Measurements from ENCODE around the gene GLB1L3.

The GLB1L3 gene

GRCh38 chr11:134349109-134349801, 73.1 kb downstream of the GLB1L3 start:
- no peak for TF ChIP-seq EP300 (IDR thresholded peaks at IDR 0.05; ENCODE audit: borderline replicate concordance)
- TF ChIP-seq TCF12 (IDR thresholded peaks at IDR 0.05; ENCODE audit: low read depth) = no peak
- no peak for TF ChIP-seq TAF1 (IDR thresholded peaks at IDR 0.05; ENCODE audit: low read depth)
- TF ChIP-seq REST (IDR thresholded peaks at IDR 0.05; ENCODE audit: low read depth) = no peak
- TF ChIP-seq USF1 (IDR thresholded peaks at IDR 0.05) = no peak
- TF ChIP-seq EGR1 (IDR thresholded peaks at IDR 0.05) = no peak
- TF ChIP-seq RAD21 (IDR thresholded peaks at IDR 0.05; ENCODE audit: low read depth) = no peak
- no peak for TF ChIP-seq YY1 (IDR thresholded peaks at IDR 0.05; ENCODE audit: low read depth)
- no peak for TF ChIP-seq MAX (IDR thresholded peaks at IDR 0.05)
- no peak for TF ChIP-seq ZBTB7A (IDR thresholded peaks at IDR 0.05; ENCODE audit: low read depth)
- TF ChIP-seq NFIC (IDR thresholded peaks at IDR 0.05) = no peak
- no peak for TF ChIP-seq FOXM1 (IDR thresholded peaks at IDR 0.05; ENCODE audit: borderline replicate concordance, low read depth)
- TF ChIP-seq CREB1 (IDR thresholded peaks at IDR 0.05; ENCODE audit: low read depth) = no peak
- no peak for TF ChIP-seq TEAD4 (IDR thresholded peaks at IDR 0.05)

GRCh38 chr11:134349802-134350355, 73.7 kb downstream of the GLB1L3 start:
- TF ChIP-seq MAX (IDR thresholded peaks at IDR 0.05) = no peak

- TF ChIP-seq USF1 (IDR thresholded peaks at IDR 0.05) = no peak
- TF ChIP-seq ZBTB7A (IDR thresholded peaks at IDR 0.05; ENCODE audit: low read depth) = no peak
- no peak for TF ChIP-seq YY1 (IDR thresholded peaks at IDR 0.05; ENCODE audit: low read depth)
- no peak for TF ChIP-seq REST (IDR thresholded peaks at IDR 0.05; ENCODE audit: low read depth)
- TF ChIP-seq CREB1 (IDR thresholded peaks at IDR 0.05; ENCODE audit: low read depth) = no peak
- no peak for TF ChIP-seq FOXM1 (IDR thresholded peaks at IDR 0.05; ENCODE audit: borderline replicate concordance, low read depth)
- TF ChIP-seq EGR1 (IDR thresholded peaks at IDR 0.05) = no peak
- TF ChIP-seq CEBPB (IDR thresholded peaks at IDR 0.05) = no peak
- no peak for TF ChIP-seq EP300 (IDR thresholded peaks at IDR 0.05; ENCODE audit: borderline replicate concordance)
- no peak for TF ChIP-seq MAX (IDR thresholded peaks at IDR 0.05)
- no peak for TF ChIP-seq TAF1 (IDR thresholded peaks at IDR 0.05; ENCODE audit: low read depth)
- TF ChIP-seq NFIC (IDR thresholded peaks at IDR 0.05) = no peak
- no peak for TF ChIP-seq TEAD4 (IDR thresholded peaks at IDR 0.05)
Observed at GRCh38 chr11:134350381-134350780, 74.2 kb downstream of the GLB1L3 start.

- TF ChIP-seq CREB1 (IDR thresholded peaks at IDR 0.05; ENCODE audit: low read depth) (no peak), REST (IDR thresholded peaks at IDR 0.05; ENCODE audit: low read depth) (no peak), TAF1 (IDR thresholded peaks at IDR 0.05; ENCODE audit: low read depth) (no peak), TCF12 (IDR thresholded peaks at IDR 0.05; ENCODE audit: low read depth) (no peak), EP300 (IDR thresholded peaks at IDR 0.05; ENCODE audit: borderline replicate concordance) (no peak)
Observed at GRCh38 chr11:134352111-134352510, 75.9 kb downstream of the GLB1L3 start.

Data from Ishikawa (cell line).